AG10803 (cell line): ENCODE results near the gene HTR6.

ENCODE experiments used
- DNase-seq: peaks from one replicate; pipeline ENCODE4 v3.0.0; 2010; ENCODE audit warnings: low read depth
- H3K4me3 ChIP-seq: 2 replicates; pipeline ENCODE4 v1.5.1; 2011; ENCODE audit warnings: mild to moderate bottlenecking, low read length, control low read depth
- CTCF ChIP-seq: conservative IDR thresholded peaks from 2 replicates; pipeline ENCODE4 v1.5.1; 2011; ENCODE audit warnings: mild to moderate bottlenecking, low read length, control low read depth, inconsistent platforms

The HTR6 gene

GRCh38 chr1:19688041-19688842, 23.6 kb downstream of the HTR6 start:
- DNase-seq = no peak
- no peak for TF ChIP-seq CTCF
- no peak overlapping the region for H3K4me3 ChIP-seq

DNA sequence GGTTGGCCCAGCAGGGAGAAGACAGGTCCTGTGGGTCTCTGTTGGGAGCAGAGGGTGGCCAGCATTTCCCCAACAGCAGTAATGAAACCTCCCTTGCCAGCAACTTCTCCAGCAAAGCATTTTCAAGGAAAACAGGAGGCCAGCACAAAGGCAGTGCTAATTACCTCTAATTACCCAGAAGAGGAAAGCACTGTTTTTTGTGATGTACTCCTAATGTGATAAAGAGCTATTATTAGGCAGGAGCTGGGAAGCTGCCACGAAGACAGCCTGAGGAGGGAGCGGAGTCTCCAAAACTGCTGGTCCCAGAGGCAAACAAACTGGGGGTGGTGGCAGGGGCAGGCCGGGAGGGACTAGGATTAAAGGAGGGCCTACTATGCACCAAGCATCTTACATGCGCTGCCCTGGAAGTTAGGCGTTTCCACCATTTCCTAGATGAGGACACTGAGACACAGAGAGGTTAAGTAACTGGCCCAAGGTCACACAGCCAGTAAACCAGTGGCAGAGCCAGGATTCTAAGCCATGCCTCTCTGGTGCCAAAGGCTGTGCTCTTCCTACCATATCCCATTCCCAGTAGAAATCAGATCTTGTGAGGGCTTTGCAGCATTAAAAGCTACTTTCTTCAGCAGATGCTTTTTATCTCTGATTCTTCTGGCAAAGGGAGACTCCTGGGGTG, 24.5 kb downstream of the HTR6 start:
- no peak overlapping the region for H3K4me3 ChIP-seq
- DNase-seq = no peak
- no peak for TF ChIP-seq CTCF

GRCh38 chr1:19689856-19690255, 25.2 kb downstream of the HTR6 start:
- no peak for DNase-seq
- TF ChIP-seq CTCF = no peak

DNA sequence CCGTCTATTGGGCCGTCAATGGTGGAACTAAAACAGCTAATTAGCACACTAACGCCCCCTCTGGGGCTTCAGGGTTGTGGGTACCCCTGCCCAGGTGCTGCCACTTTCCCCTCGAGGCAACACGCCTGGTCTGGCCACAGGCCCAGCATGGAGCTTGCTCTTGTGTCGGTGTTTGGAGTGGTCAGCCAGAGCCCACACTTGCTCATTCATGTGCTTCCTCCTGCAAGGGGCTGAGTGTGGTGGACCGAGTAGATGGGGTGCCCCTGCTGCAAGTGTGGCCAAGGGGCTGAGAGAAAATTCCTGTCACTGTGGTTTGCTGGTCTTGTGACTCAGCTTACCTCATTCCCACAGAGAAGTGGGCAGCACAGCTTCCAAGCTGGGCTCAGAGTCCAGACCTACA, 25.7 kb downstream of the HTR6 start:
- no peak for TF ChIP-seq CTCF
- no peak for DNase-seq
- no peak overlapping the region for H3K4me3 ChIP-seq

More at GRCh38 chr1:19689856-19690255, 25.2 kb downstream of the HTR6 start:
- no peak overlapping the region for H3K4me3 ChIP-seq

DNA sequence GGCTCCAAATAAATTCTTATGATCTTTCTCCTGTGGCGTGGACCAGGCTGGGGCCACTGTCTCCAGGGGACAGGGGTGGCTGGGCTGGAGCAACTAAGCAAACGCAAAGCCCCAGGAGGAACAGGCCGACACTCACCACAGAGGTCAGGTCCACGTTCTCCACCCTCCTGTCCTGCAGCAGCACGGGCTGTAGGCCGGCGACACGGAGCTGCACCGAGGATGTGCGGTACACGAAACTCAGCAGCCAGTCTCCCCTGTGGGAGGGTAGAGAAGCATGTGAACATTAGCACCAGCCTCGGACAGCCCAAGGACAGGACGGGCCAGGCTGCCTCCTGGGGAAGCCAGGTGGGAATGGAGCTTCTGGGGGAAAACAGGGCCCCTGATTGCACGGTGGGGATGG, 29.6 kb downstream of the HTR6 start:
- H3K4me3 ChIP-seq = no peak overlapping the region
- TF ChIP-seq CTCF = no peak
- DNase-seq = no peak

DNA sequence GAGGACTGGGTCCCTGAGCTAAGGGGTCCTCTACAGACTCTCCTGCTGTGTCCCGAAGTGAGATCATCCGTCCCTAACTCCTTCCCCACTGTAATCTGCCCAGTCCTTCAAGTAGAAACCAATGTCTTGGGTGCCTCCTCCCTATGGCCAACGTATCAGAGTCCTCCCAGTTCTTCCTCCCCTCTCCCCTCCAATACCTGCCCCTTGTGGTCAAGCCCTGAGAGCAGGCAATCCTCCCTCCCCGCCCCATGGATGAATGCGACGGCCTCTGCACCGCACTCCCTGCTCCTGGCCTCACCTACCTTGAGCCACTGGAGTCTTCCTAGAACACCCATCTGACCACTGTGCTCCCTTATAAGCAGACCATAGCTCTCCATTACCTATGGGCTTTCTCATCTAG, 31.1 kb downstream of the HTR6 start:
- H3K4me3 ChIP-seq = no peak overlapping the region
- DNase-seq = no peak
- TF ChIP-seq CTCF = no peak

- no peak for TF ChIP-seq CTCF
- no peak overlapping the region for H3K4me3 ChIP-seq
- no peak for DNase-seq
Measured at GRCh38 chr1:19696820-19697219, 32.1 kb downstream of the HTR6 start.
